Measurements from ENCODE around the gene TCAIM.

DNA sequence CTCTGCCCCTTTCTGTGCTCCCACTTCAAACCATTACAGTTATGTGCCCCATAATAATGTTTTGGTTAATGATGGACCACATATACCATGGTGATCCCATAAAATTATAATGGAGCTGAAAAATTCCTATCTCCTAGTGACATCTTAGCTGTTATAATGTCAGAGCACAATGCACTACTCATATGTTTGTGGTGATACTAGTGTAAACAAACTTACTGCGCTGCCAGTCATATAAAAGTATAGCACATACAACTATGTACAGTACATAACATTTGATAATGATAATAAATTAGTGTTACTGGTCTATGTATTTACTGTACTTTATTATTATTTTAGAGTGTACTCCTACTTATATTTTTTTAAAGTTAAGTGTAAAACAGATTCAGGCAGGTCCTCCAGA, 45.6 kb upstream of the TCAIM start:
- TF ChIP-seq, protein P1, sequence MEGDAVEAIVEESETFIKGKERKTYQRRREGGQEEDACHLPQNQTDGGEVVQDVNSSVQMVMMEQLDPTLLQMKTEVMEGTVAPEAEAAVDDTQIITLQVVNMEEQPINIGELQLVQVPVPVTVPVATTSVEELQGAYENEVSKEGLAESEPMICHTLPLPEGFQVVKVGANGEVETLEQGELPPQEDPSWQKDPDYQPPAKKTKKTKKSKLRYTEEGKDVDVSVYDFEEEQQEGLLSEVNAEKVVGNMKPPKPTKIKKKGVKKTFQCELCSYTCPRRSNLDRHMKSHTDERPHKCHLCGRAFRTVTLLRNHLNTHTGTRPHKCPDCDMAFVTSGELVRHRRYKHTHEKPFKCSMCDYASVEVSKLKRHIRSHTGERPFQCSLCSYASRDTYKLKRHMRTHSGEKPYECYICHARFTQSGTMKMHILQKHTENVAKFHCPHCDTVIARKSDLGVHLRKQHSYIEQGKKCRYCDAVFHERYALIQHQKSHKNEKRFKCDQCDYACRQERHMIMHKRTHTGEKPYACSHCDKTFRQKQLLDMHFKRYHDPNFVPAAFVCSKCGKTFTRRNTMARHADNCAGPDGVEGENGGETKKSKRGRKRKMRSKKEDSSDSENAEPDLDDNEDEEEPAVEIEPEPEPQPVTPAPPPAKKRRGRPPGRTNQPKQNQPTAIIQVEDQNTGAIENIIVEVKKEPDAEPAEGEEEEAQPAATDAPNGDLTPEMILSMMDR (IDR thresholded peaks at IDR 0.05; ENCODE audit: poor library complexity) = no peak
- no peak for TF ChIP-seq EZH2 (IDR thresholded peaks at IDR 0.05; ENCODE audit: borderline replicate concordance)
- no peak for TF ChIP-seq EZH2phosphoT487 (IDR thresholded peaks at IDR 0.05; ENCODE audit: low read depth, severe bottlenecking, unreplicated experiment)

Data from hepatocyte (in vitro differentiated cells).